HG02610 (cell line): Measurements from ENCODE around the gene DDO.
"Not testable (repeated sequence)": the region's sequence is repeated elsewhere in the genome, so short reads cannot be mapped to it uniquely, and the experiment has no call there.

Experiments
- ATAC-seq: cut with Tn5 transposase; IDR thresholded peaks from one replicate; pipeline ENCODE4 v1.9.1; 2021; ENCODE audit warnings: mild to moderate bottlenecking, moderate library complexity; ENCODE audit not compliant: unreplicated experiment

DDO gene

GRCh38 chr6:110369066-110369465 lies 46.3 kb downstream of the DDO start:
- ATAC-seq = no peak

- no peak for ATAC-seq
Measured at GRCh38 chr6:110368284-110368683, 47.1 kb downstream of the DDO start.

- no peak for ATAC-seq
Measured at GRCh38 chr6:110367825-110368224, 47.5 kb downstream of the DDO start.

- ATAC-seq = no peak
Measured at GRCh38 chr6:110366975-110367374, 48.4 kb downstream of the DDO start.

GRCh38 chr6:110366256-110366655 lies 49.1 kb downstream of the DDO start:
- ATAC-seq = no peak

- no peak for ATAC-seq
Measured at GRCh38 chr6:110364364-110365105, 50.8 kb downstream of the DDO start.

GRCh38 chr6:110363748-110364147 lies 51.6 kb downstream of the DDO start:
- no peak for ATAC-seq

- no peak for ATAC-seq
Measured at GRCh38 chr6:110360676-110361075, 54.7 kb downstream of the DDO start.

GRCh38 chr6:110359556-110359955 lies 55.8 kb downstream of the DDO start:
- no peak for ATAC-seq

GRCh38 chr6:110358553-110359160 lies 56.7 kb downstream of the DDO start:
- no peak for ATAC-seq

- no peak for ATAC-seq
Measured at GRCh38 chr6:110357664-110358552, 57.5 kb downstream of the DDO start, which contains the start of gene METTL24. METTL24 (minus strand) TSS chr6:110358349; CDS start chr6:110358272, 77 bp downstream.

GRCh38 chr6:110357298-110357663 lies 58.1 kb downstream of the DDO start:
- no peak for ATAC-seq

- ATAC-seq = no peak
Measured at GRCh38 chr6:110356778-110357177, 58.6 kb downstream of the DDO start.

GRCh38 chr6:110355727-110356126 lies 59.6 kb downstream of the DDO start:
- ATAC-seq = no peak

GRCh38 chr6:110355022-110355421 lies 60.4 kb downstream of the DDO start:
- ATAC-seq = no peak

- ATAC-seq = no peak
Measured at GRCh38 chr6:110354153-110354552, 61.2 kb downstream of the DDO start.

GRCh38 chr6:110353457-110354001 lies 61.8 kb downstream of the DDO start:
- no peak for ATAC-seq

- no peak for ATAC-seq
Measured at GRCh38 chr6:110352563-110353262, 62.7 kb downstream of the DDO start.

- no peak for ATAC-seq
Measured at GRCh38 chr6:110351986-110352385, 63.4 kb downstream of the DDO start.

GRCh38 chr6:110351546-110351945 lies 63.8 kb downstream of the DDO start:
- no peak for ATAC-seq

- ATAC-seq = not testable (repeated sequence)
Measured at GRCh38 chr6:110350593-110350992, 64.8 kb downstream of the DDO start.
